PC-9 (cell line): ENCODE measurements around the gene DUS1L.

Source experiments
- EZH2 ChIP-seq: fragments of 200-600 bp; sonication (generic); IDR thresholded peaks from 2 replicates; pipeline ENCODE4 v1.8.0; 2017; ENCODE audit warnings: antibody characterized with exemption, low read depth
- TF ChIP-seq, protein P1 (sequence below): fragments of 200-600 bp; sonication (generic); conservative IDR thresholded peaks from 2 replicates; pipeline ENCODE4 v1.6.1; 2017; ENCODE audit warnings: mixed run types, antibody characterized with exemption, mild to moderate bottlenecking, moderate library complexity

DNA sequence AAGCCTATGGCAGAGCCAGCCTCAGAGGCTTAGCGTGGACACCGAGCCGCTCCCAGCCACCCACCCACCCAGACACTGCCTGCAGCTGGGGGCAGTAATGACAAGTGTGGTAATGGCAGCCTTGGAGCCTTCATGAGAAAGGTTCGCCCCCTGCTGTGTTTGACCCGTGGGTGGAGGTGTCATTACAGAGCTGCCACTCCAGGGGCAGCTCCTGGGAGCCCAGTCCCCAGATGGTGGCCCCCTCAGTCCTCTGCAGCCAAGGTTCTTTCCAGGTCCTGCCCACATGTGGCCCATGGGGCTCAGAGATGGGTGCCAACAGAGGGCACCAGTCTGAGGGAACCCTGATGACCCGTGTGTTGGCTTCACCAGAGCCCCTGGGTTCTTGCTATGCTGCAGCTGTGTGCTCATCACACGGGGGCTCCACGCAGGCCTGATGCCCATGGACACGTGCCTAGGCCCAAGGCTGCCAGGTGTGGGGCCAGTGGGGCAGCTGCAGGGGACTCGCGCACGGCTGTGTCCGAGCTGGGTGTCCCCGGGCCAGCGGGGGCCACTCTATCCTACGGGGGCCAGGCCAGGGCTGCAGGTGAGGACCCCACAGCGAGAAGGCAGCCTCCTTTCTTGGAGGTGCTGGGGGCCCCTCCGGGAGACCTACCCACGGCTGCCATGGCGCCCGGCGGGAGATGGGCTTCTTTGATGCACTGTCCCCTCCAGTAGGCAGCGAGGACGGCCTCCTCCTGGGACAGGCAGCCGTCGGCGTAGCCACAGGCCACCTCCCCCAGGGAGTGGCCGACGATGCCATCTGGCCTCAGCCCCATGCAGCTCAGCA lies 24.3 kb upstream of the DUS1L start:
- TF ChIP-seq, protein P1, sequence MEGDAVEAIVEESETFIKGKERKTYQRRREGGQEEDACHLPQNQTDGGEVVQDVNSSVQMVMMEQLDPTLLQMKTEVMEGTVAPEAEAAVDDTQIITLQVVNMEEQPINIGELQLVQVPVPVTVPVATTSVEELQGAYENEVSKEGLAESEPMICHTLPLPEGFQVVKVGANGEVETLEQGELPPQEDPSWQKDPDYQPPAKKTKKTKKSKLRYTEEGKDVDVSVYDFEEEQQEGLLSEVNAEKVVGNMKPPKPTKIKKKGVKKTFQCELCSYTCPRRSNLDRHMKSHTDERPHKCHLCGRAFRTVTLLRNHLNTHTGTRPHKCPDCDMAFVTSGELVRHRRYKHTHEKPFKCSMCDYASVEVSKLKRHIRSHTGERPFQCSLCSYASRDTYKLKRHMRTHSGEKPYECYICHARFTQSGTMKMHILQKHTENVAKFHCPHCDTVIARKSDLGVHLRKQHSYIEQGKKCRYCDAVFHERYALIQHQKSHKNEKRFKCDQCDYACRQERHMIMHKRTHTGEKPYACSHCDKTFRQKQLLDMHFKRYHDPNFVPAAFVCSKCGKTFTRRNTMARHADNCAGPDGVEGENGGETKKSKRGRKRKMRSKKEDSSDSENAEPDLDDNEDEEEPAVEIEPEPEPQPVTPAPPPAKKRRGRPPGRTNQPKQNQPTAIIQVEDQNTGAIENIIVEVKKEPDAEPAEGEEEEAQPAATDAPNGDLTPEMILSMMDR, result no peak
- no peak for TF ChIP-seq EZH2
